ENCODE measurements around the gene PIH1D2.
A peak's percentile ranks its signal among the peaks of the same experiment; 100 is the strongest.
"Not testable (repeated sequence)": the region's sequence is repeated elsewhere in the genome, so short reads cannot be mapped to it uniquely, and the experiment has no call there.

The PIH1D2 gene

DNA sequence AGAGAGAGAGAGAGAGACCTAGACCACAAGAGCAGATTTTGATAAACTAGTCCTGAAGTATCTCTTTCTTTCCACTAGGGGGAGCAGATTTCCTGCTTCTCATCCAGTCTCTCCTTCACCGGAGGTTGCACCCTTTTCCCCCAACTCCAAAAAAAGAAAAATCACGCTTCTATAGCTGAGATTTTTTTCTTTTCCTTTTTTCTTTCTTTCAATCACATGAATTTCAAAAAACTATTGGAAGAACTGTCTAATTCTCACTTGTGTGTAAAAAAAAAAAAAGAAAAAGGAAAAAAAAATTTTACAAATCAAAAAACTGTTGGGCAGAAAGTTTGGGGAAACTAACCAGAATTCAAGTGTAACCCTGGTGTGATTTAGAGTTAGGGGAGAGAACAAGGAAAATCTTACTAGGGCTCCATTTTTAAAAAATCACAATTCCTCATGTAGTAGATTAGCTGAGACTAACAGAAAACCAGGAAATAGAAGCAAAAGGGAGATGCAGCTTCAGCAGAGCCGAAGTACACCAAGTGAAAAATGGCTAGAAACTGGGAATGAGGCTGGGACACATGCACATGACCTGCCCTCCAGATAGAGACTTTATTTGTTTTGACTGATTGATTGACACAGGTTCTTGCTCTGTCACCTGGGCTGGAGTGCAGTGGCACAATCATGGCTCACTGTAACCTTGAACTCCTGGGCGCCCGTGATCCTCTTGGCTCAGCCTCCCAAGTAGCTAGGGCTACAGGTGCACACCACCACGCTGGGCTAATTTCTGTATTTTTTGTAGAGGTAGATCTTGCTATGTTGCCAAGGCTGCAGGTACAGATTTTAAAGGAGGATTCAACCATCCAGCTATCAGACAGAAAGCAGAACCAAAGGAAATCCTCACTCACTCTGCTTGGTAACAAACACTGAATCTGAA lies 40.0 kb upstream of the PIH1D2 start:
- DNase-seq (ENCODE audit: low spot score), result peak; percentile 46
- peak; percentile 71 for TF ChIP-seq CTCF (IDR thresholded peaks at IDR 0.05; ENCODE audit: extremely low read depth, insufficient read depth, missing control alignments)
- in situ Hi-C loops (cut with MboI; ENCODE audit: low pct_unique_long_range_greater_than_20kb, low sequenced_read_pairs, unreplicated experiment), result no loop called here

DNA sequence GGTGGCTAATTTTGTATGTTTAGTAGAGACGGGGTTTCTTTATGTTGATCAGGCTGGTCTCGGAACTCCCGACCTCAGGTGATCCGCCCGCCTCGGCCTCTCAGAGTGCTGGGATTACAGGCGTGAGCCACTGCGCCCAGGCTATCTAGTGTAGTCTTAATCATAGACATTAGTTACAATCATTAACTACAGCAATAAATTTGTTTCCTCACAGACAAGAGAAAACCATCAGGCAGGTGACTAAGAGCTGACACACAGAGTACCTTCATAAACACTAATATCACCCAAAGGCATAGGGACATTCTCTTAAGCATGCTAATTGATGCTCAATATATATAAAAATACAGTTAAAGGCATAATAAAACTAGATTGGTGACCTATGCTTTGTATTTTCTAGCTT lies 32.3 kb upstream of the PIH1D2 start:
- no peak for DNase-seq (ENCODE audit: low spot score)
- in situ Hi-C loops (cut with MboI; ENCODE audit: low pct_unique_long_range_greater_than_20kb, low sequenced_read_pairs, unreplicated experiment), result no loop called here

DNA sequence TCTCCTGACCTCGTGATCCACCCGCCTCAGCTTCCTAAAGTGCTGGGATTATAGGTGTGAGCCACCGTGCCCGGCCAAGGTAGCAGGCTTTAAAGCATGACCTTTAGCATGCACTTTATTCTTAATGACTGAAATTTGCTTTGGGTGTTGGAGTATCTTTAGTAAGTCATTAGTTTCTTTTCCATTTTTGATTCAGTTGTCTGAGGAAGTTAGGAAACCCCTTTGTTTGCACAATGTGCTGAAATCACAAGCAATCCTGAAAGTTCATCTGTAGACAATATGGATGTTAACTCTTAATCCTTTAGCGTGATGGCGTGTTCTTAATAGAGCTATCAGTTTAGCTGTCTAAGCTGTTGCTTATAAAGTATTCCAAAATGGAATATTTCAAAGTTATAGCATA lies 29.6 kb upstream of the PIH1D2 start:
- no peak for TF ChIP-seq CTCF (IDR thresholded peaks at IDR 0.05; ENCODE audit: extremely low read depth, insufficient read depth, missing control alignments)
- DNase-seq (ENCODE audit: low spot score), result no peak
- in situ Hi-C loops (cut with MboI; ENCODE audit: low pct_unique_long_range_greater_than_20kb, low sequenced_read_pairs, unreplicated experiment), result no loop called here

More for the DNA sequence above, 32.3 kb upstream of the PIH1D2 start:
- no peak for TF ChIP-seq CTCF (IDR thresholded peaks at IDR 0.05; ENCODE audit: extremely low read depth, insufficient read depth, missing control alignments)

GRCh38 chr11:112100462-112100861 lies 26.6 kb upstream of the PIH1D2 start:
- in situ Hi-C loops (cut with MboI; ENCODE audit: low pct_unique_long_range_greater_than_20kb, low sequenced_read_pairs, unreplicated experiment), result no loop called here
- no peak for TF ChIP-seq CTCF (IDR thresholded peaks at IDR 0.05; ENCODE audit: extremely low read depth, insufficient read depth, missing control alignments)
- DNase-seq (ENCODE audit: low spot score), result no peak

- in situ Hi-C loops (cut with MboI; ENCODE audit: low pct_unique_long_range_greater_than_20kb, low sequenced_read_pairs, unreplicated experiment), result no loop called here
- no peak for DNase-seq (ENCODE audit: low spot score)
- no peak for TF ChIP-seq CTCF (IDR thresholded peaks at IDR 0.05; ENCODE audit: extremely low read depth, insufficient read depth, missing control alignments)
Observed at GRCh38 chr11:112097734-112098528, 24.1 kb upstream of the PIH1D2 start.

- no peak for TF ChIP-seq CTCF (IDR thresholded peaks at IDR 0.05; ENCODE audit: extremely low read depth, insufficient read depth, missing control alignments)
- in situ Hi-C loops (cut with MboI; ENCODE audit: low pct_unique_long_range_greater_than_20kb, low sequenced_read_pairs, unreplicated experiment), result no loop called here
- DNase-seq (ENCODE audit: low spot score), result no peak
Observed at GRCh38 chr11:112096194-112096593, 22.4 kb upstream of the PIH1D2 start.

- DNase-seq (ENCODE audit: low spot score); in situ Hi-C loops (cut with MboI; ENCODE audit: low pct_unique_long_range_greater_than_20kb, low sequenced_read_pairs, unreplicated experiment): not testable (repeated sequence)
Observed at GRCh38 chr11:112095302-112095701, 21.5 kb upstream of the PIH1D2 start.
